ENCODE measurements around the gene PDCD7. TPM values are rescaled to one million over a fixed set of nuclear protein-coding genes. Genes with fewer than 3 reads are reported as not detected.

The PDCD7 gene
- polyA plus RNA-seq, 2 of the 4 experiments (the other 2 are of a cell fraction) = 19.0 to 23.7 TPM

- ChIA-PET POLR2A (no interaction called here), CTCF (interaction anchor here (1.0 to 33.7 kb wide), 7 partner anchors 5 to 228 kb away, joined by 3 to 1280 read pairs (median 7); partner anchors contain the start of genes KBTBD13, RASL12, SLC51B and UBAP1L)
- Histone ChIP-seq H3K9me3 (no peaks in the 10 kb centered on the region), H3K4me1 (peaks cover 5% of the 10 kb centered on the region; the same call in 2 of the 3 replicates), H3K4me3 (no peak overlapping the region), H3K4me2 (no peak overlapping the region), H3K27ac (no peak overlapping the region)
- FAIRE-seq = no peak
- ATAC-seq = no peak
- TF ChIP-seq ELK1 (IDR thresholded peaks at IDR 0.05; ENCODE audit: low read depth, low read length) = no peak
- TF ChIP-seq HDAC2 (IDR thresholded peaks at IDR 0.05) = no peak
- no peak for TF ChIP-seq BCL3 (IDR thresholded peaks at IDR 0.05)
- no peak for TF ChIP-seq NR3C1 (IDR thresholded peaks at IDR 0.05)
- TF ChIP-seq ESRRA (IDR thresholded peaks at IDR 0.05; ENCODE audit: borderline replicate concordance, low read length) = no peak
- no peak for TF ChIP-seq SMC3 (IDR thresholded peaks at IDR 0.05)
- TF ChIP-seq BHLHE40 (IDR thresholded peaks at IDR 0.05; ENCODE audit: low read depth, low read length) = no peak
- TF ChIP-seq FOSB (CRISPR knock-in tag; IDR thresholded peaks at IDR 0.05) = no peak
- no peak for TF ChIP-seq SREBF2 (IDR thresholded peaks at IDR 0.05)
- no peak for TF ChIP-seq RARB (CRISPR knock-in tag; IDR thresholded peaks at IDR 0.05)
- TF ChIP-seq REST (IDR thresholded peaks at IDR 0.05) = no peak
- TF ChIP-seq POLR2AphosphoS2 (conservative IDR thresholded peaks at IDR 0.05; ENCODE audit: low read length) = no peak
- no peak for TF ChIP-seq KDM5A (IDR thresholded peaks at IDR 0.05)
- no peak for TF ChIP-seq FOXS1 (CRISPR knock-in tag; IDR thresholded peaks at IDR 0.05)
- no peak for TF ChIP-seq HOXA7 (CRISPR knock-in tag; IDR thresholded peaks at IDR 0.05)
- no peak for TF ChIP-seq JUN (IDR thresholded peaks at IDR 0.05)
- DNase-seq (ENCODE audit: low read depth in 1 of 2, low spot score in 1 of 2) = no peak
- WGBS (ENCODE audit: missing lambda C conversion rate) = 56% methylated on average over 1 of the region's 1 CpG
Observed at GRCh38 chr15:65069179-65069578, 64.4 kb downstream of the PDCD7 start.

- CTCF ChIA-PET = interaction anchor here (1.2 to 33.7 kb wide), 6 partner anchors 5 to 340 kb away, joined by 3 to 1280 read pairs (median 22); partner anchors contain the start of genes KBTBD13, RASL12 and SLC51B
- ATAC-seq = no peak
- H3K4me3 ChIP-seq = no peak overlapping the region
Observed at GRCh38 chr15:65068403-65068788, 65.2 kb downstream of the PDCD7 start.

More at GRCh38 chr15:65068403-65068788, 65.2 kb downstream of the PDCD7 start:
- no peak for TF ChIP-seq MAX (IDR thresholded peaks at IDR 0.05)
- H3K9me3 ChIP-seq = no peaks in the 10 kb centered on the region
- H3K4me2 ChIP-seq = peak overlapping the region; percentile 82; the same call in 2 of the 3 replicates
- DNase-seq (ENCODE audit: low read depth in 1 of 2, low spot score in 1 of 2) (no peak), FAIRE-seq (no peak)
- WGBS (ENCODE audit: missing lambda C conversion rate) = 79% methylated on average over 3 of the region's 3 CpGs
- POLR2A ChIA-PET = interaction anchor here (0.5 kb wide), 1 partner anchor 206 kb away, joined by 3 read pairs; no protein-coding TSS in a partner anchor
- no peak overlapping the region for H3K27ac ChIP-seq
- H3K4me1 ChIP-seq = peaks cover 5% of the 10 kb centered on the region; the same call in 2 of the 3 replicates
